ENCODE results near the gene MPP2.

GRCh38 chr17:43952351-43952723, 45.0 kb upstream of the MPP2 start:
- TF ChIP-seq POLR2AphosphoS5 (IDR thresholded peaks at IDR 0.05; ENCODE audit: low read depth, low read length) (no peak), POLR2A (IDR thresholded peaks at IDR 0.05; ENCODE audit: low read depth, low read length) (no peak)

Measured in GM12891 (cell line).